Suprapubic skin (tissue), 4 donors: ENCODE data around the gene ITGA2. TPM values are rescaled to one million over a fixed set of nuclear protein-coding genes. Genes with fewer than 3 reads are reported as not detected.

Experiments
- DNase-seq, 2 donors: peaks; one replicate each; pipeline ENCODE4 v3.0.0-alpha.2; 2019; ENCODE audit warnings: low spot score in 2 of 2
- H3K27ac ChIP-seq: fragments of 200-600 bp; sonication (generic); one replicate; pipeline ENCODE4 v1.5.1; 2019
- H3K27me3 ChIP-seq: fragments of 200-600 bp; sonication (generic); one replicate; pipeline ENCODE4 v1.5.1; 2019
- H3K36me3 ChIP-seq: fragments of 200-600 bp; sonication (generic); one replicate; pipeline ENCODE4 v1.5.1; 2019
- H3K4me1 ChIP-seq: fragments of 200-600 bp; sonication (generic); one replicate; pipeline ENCODE4 v1.5.1; 2019
- H3K4me3 ChIP-seq: fragments of 200-600 bp; sonication (generic); one replicate; pipeline ENCODE4 v1.5.1; 2019; ENCODE audit warnings: mild to moderate bottlenecking
- H3K9me3 ChIP-seq: fragments of 200-600 bp; sonication (generic); one replicate; pipeline ENCODE4 v1.5.1; 2019
- EP300 ChIP-seq: sonication (generic); formaldehyde crosslinking; IDR thresholded peaks from one replicate; pipeline ENCODE4 v1.6.1; 2017; ENCODE audit warnings: antibody characterized with exemption
- POLR2A ChIP-seq, 2 donors: fragments of 450-650 bp; IDR thresholded peaks; one replicate each; pipeline ENCODE4 v1.6.1; 2017; ENCODE audit warnings: antibody characterized with exemption in 2 of 2, mild to moderate bottlenecking in 2 of 2, moderate library complexity in 2 of 2
- POLR2AphosphoS5 ChIP-seq, 3 donors: sonication (generic); formaldehyde crosslinking; IDR thresholded peaks; one replicate each; pipeline ENCODE4 v1.6.1; 2017; ENCODE audit warnings: antibody characterized with exemption in 3 of 3
- WGBS: methylation state at CpG from one replicate; pipeline ENCODE4 v1.1.5; 2018; 5-methylcytosine and 5-hydroxymethylcytosine counted together
- total RNA-seq, 4 donors: library from RNA; depleted of rRNA; stranded (reverse); fragments of >200 nt; gene quantifications; one replicate each; pipeline ENCODE4 v1.1.0, GENCODE V29; 2016
- TF ChIP-seq, protein P1 (sequence below), 2 donors: fragments of 200-600 bp in 1 of 2; fragments of 450-650 bp in 1 of 2; sonication (generic) in 1 of 2; IDR thresholded peaks; one replicate each; pipeline ENCODE4 v1.5.1; 2016 to 2019; ENCODE audit warnings: antibody characterized with exemption in 2 of 2, mild to moderate bottlenecking in 1 of 2, moderate library complexity in 1 of 2

The ITGA2 gene
- total RNA-seq, 4 donors from 2014 or later: 29.3 to 54.5 (median 34.3) TPM

DNA sequence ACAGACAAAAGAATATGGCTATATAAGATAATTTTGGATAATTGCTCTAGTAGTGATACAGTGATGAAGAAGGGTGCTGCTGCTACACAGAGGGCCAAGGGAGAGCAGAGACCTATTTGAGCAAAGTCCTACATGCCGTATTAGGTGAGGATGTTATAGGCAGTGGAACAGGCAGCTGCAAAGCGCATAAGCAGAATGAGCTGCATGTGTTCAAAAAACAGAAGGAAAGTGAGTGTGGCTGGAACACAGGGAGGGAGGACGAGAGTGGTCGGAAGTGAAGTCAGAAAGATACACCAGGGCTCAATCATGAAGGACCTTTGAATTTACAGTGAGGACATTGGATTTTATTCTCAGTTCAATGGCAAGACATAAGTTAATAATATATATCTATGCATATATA lies 35.4 kb downstream of the ITGA2 start:
- H3K4me1 ChIP-seq: peaks cover 16% of the 10 kb centered on the region
- no peak overlapping the region for H3K27ac ChIP-seq
- H3K9me3 ChIP-seq: no peaks in the 10 kb centered on the region
- no peak for DNase-seq
- H3K27me3 ChIP-seq: no peaks in the 10 kb centered on the region
- H3K4me3 ChIP-seq: no peak overlapping the region
- TF ChIP-seq POLR2A (IDR thresholded peaks at IDR 0.05): no peak
- no peak for TF ChIP-seq EP300
- TF ChIP-seq, protein P1, sequence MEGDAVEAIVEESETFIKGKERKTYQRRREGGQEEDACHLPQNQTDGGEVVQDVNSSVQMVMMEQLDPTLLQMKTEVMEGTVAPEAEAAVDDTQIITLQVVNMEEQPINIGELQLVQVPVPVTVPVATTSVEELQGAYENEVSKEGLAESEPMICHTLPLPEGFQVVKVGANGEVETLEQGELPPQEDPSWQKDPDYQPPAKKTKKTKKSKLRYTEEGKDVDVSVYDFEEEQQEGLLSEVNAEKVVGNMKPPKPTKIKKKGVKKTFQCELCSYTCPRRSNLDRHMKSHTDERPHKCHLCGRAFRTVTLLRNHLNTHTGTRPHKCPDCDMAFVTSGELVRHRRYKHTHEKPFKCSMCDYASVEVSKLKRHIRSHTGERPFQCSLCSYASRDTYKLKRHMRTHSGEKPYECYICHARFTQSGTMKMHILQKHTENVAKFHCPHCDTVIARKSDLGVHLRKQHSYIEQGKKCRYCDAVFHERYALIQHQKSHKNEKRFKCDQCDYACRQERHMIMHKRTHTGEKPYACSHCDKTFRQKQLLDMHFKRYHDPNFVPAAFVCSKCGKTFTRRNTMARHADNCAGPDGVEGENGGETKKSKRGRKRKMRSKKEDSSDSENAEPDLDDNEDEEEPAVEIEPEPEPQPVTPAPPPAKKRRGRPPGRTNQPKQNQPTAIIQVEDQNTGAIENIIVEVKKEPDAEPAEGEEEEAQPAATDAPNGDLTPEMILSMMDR (IDR thresholded peaks at IDR 0.05): no peak
- no peak for TF ChIP-seq POLR2AphosphoS5 (IDR thresholded peaks at IDR 0.05)
- WGBS: 68% methylated on average over 4 of the region's 4 CpGs
- H3K36me3 ChIP-seq: no peaks in the 10 kb centered on the region

DNA sequence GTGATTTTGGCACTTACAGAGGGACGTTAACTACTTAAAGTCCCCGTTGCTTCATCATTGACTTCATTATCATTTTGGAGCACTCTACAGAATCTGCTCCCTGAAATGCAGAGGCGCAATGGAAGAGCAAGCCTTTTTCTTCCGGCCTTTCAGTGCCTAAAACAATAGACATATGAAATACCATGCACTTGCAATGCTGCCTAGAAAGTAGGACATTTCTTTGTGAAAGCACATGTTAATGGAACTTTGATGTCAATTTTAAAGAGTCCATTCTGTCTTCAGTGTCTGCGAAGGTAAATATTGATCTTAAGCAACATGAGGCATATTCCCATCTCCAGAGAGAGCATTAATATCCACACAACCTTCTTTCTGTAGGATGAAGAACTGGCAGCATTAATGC lies 36.3 kb downstream of the ITGA2 start:
- no peak overlapping the region for H3K4me3 ChIP-seq
- no peak overlapping the region for H3K27ac ChIP-seq
- WGBS: 85% methylated on average over 5 of the region's 5 CpGs
- no peak for DNase-seq
- TF ChIP-seq, protein P1 (IDR thresholded peaks at IDR 0.05): no peak
- TF ChIP-seq POLR2AphosphoS5 (IDR thresholded peaks at IDR 0.05): no peak
- no peak for TF ChIP-seq POLR2A (IDR thresholded peaks at IDR 0.05)
- TF ChIP-seq EP300: no peak
- no peaks in the 10 kb centered on the region for H3K36me3 ChIP-seq
- H3K9me3 ChIP-seq: no peaks in the 10 kb centered on the region
- peaks cover 19% of the 10 kb centered on the region for H3K4me1 ChIP-seq
- no peaks in the 10 kb centered on the region for H3K27me3 ChIP-seq

DNA sequence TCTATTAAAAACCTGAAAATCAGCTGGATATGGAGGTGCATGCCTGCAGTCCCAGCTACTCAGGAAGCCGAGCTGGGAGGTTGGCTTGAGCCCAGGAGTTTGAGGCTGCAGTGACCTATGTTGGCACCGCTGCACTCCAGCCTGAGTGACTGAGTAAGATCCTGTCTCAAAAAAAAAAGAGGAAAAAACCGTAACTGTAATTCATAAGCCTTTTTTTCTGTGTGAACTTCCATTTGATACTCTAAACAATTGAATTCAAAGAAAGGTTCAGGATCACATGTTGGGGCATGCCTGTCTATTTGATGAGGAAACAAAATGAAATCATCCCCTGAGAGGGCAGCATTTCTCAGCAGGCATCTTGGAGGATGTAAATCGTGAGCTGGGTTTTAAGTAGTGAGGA lies 38.8 kb downstream of the ITGA2 start:
- no peak overlapping the region for H3K4me3 ChIP-seq
- TF ChIP-seq, protein P1 (IDR thresholded peaks at IDR 0.05): no peak
- no peak for DNase-seq
- no peaks in the 10 kb centered on the region for H3K27me3 ChIP-seq
- peaks cover 40% of the 10 kb centered on the region for H3K4me1 ChIP-seq
- H3K36me3 ChIP-seq: no peaks in the 10 kb centered on the region
- no peak overlapping the region for H3K27ac ChIP-seq
- WGBS: 35% methylated on average over 4 of the region's 4 CpGs
- H3K9me3 ChIP-seq: no peaks in the 10 kb centered on the region

DNA sequence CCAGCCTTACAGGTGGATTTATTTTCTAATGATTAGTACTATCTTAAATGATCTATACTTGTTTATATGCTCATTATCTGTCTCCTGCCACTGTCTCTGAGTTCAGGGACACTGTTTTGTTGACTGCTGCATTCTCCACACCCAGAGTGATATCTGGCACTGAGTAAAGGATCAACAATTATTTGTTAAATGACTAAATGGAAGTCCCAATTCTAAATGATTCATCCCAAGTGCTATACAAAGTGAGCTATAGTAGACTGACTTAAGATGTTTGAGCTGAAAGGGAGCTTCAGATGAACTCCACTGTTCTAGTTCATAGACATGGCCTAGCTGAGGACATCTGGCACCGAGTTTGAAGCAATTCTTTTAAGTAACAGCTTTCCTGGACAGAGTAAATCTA lies 40.5 kb downstream of the ITGA2 start:
- WGBS: 88% methylated on average over 1 of the region's 1 CpG
- Histone ChIP-seq H3K9me3 (no peaks in the 10 kb centered on the region), H3K36me3 (no peaks in the 10 kb centered on the region), H3K27ac (no peak overlapping the region), H3K27me3 (no peaks in the 10 kb centered on the region), H3K4me3 (no peak overlapping the region), H3K4me1 (peaks cover 30% of the 10 kb centered on the region)
- TF ChIP-seq, protein P1 (IDR thresholded peaks at IDR 0.05): no peak
- TF ChIP-seq POLR2A (IDR thresholded peaks at IDR 0.05) (no peak), EP300 (no peak), POLR2AphosphoS5 (IDR thresholded peaks at IDR 0.05) (no peak)
- DNase-seq: no peak

DNA sequence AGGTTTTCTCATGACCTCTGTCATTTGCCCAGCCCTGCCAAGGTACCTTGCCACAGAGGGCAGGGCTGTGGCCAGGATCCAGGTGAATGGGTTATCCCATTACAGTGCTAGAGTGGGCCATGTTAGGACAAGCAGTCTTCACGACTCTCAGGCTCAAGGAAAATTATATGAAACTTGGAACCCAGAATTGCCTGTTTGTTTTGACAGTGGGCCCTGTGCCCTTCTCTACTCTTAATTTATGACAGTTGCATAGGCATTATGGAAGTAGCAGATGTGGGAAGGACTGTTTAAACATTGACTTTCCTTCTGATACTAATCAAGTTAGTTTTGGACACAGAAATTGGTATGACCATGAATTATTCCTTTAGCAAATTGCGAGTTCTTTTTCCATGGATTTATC lies 41.7 kb downstream of the ITGA2 start:
- Histone ChIP-seq H3K36me3 (no peaks in the 10 kb centered on the region), H3K9me3 (no peaks in the 10 kb centered on the region), H3K4me1 (peaks cover 29% of the 10 kb centered on the region), H3K27ac (no peak overlapping the region), H3K27me3 (no peaks in the 10 kb centered on the region), H3K4me3 (no peak overlapping the region)
- no peak for DNase-seq
- no peak for TF ChIP-seq POLR2A (IDR thresholded peaks at IDR 0.05)
- no peak for TF ChIP-seq EP300
- TF ChIP-seq, protein P1 (IDR thresholded peaks at IDR 0.05): no peak
- TF ChIP-seq POLR2AphosphoS5 (IDR thresholded peaks at IDR 0.05): no peak
- WGBS: 29% methylated on average over 2 of the region's 2 CpGs
